Neural progenitor cell (in vitro differentiated cells): ENCODE measurements around the gene TATDN2. TPM values are rescaled to one million over a fixed set of nuclear protein-coding genes. Genes with fewer than 3 reads are reported as not detected.

Experiments used
- DNase-seq: peaks from one replicate; pipeline ENCODE4 v3.0.0-alpha.2; 2016; ENCODE audit warnings: low spot score
- H2AFZ ChIP-seq: fragments of 200-600 bp; sonication (generic); replicated peaks from 2 replicates; pipeline ENCODE4 v1.6.1; 2016; ENCODE audit warnings: antibody characterized with exemption
- H3F3A ChIP-seq: fragments of 200-600 bp; sonication (generic); 2 replicates; pipeline ENCODE4 v1.6.1; 2016; ENCODE audit warnings: antibody characterized with exemption, low read depth
- H3K27ac ChIP-seq: fragments of 200-600 bp; sonication (generic); 2 replicates; pipeline ENCODE4 v1.5.1; 2016; ENCODE audit warnings: mild to moderate bottlenecking
- H3K27me3 ChIP-seq: fragments of 200-600 bp; sonication (generic); 2 replicates; pipeline ENCODE4 v1.6.1; 2016; ENCODE audit warnings: mild to moderate bottlenecking, moderate library complexity
- H3K36me3 ChIP-seq: fragments of 200-600 bp; sonication (generic); 2 replicates; pipeline ENCODE4 v1.5.1; 2016
- H3K4me1 ChIP-seq: fragments of 200-600 bp; sonication (generic); 2 replicates; pipeline ENCODE4 v1.6.1; 2016; ENCODE audit warnings: mixed run types
- H3K4me2 ChIP-seq: fragments of 200-600 bp; sonication (generic); 2 replicates; pipeline ENCODE4 v1.6.1; 2016
- H3K4me3 ChIP-seq: fragments of 200-600 bp; sonication (generic); 2 replicates; pipeline ENCODE4 v1.5.1; 2016
- H3K79me2 ChIP-seq: fragments of 200-600 bp; sonication (generic); 2 replicates; pipeline ENCODE4 v1.6.1; 2016; ENCODE audit warnings: low read depth
- H3K9ac ChIP-seq: fragments of 200-600 bp; sonication (generic); 2 replicates; pipeline ENCODE4 v1.6.1; 2016
- H3K9me3 ChIP-seq: fragments of 200-600 bp; sonication (generic); 2 replicates; pipeline ENCODE4 v1.5.1; 2016; ENCODE audit warnings: low read depth
- H4K20me1 ChIP-seq: fragments of 200-600 bp; sonication (generic); 2 replicates; pipeline ENCODE4 v1.6.1; 2016; ENCODE audit warnings: low read depth
- H3K27ac Mint-ChIP-seq: 3 replicates; pipeline ENCODE4 v1.8.0; 2021; ENCODE audit warnings: mixed read lengths
- H3K27me3 Mint-ChIP-seq: 2 replicates; pipeline ENCODE4 v1.8.0; 2022; ENCODE audit warnings: low read depth, mild to moderate bottlenecking, inconsistent platforms, moderate library complexity, mixed read lengths; ENCODE audit not compliant: insufficient read depth
- H3K36me3 Mint-ChIP-seq: 3 replicates; pipeline ENCODE4 v1.8.0; 2021; ENCODE audit warnings: mixed read lengths
- H3K4me1 Mint-ChIP-seq: 3 replicates; pipeline ENCODE4 v1.8.0; 2021; ENCODE audit warnings: mixed read lengths
- H3K4me3 Mint-ChIP-seq: 3 replicates; pipeline ENCODE4 v1.8.0; 2021; ENCODE audit warnings: mild to moderate bottlenecking, moderate library complexity, mixed read lengths
- H3K9me3 Mint-ChIP-seq: 3 replicates; pipeline ENCODE4 v1.8.0; 2020; ENCODE audit warnings: mixed read lengths
- EZH2 ChIP-seq: fragments of 200-600 bp; sonication (generic); IDR thresholded peaks from 2 replicates; pipeline ENCODE4 v1.6.1; 2017; ENCODE audit warnings: antibody characterized with exemption, mild to moderate bottlenecking, moderate library complexity
- EZH2phosphoT487 ChIP-seq: fragments of 200-600 bp; sonication (generic); IDR thresholded peaks from 2 replicates; pipeline ENCODE4 v1.6.1; 2017; ENCODE audit warnings: antibody characterized with exemption
- total RNA-seq: library from RNA; depleted of rRNA; stranded (reverse); fragments of >200 nt; gene quantifications from 2 replicates; pipeline ENCODE4 v1.2.3, GENCODE V29; 2015; ENCODE audit warnings: low replicate concordance
- TF ChIP-seq, protein P1 (sequence below): fragments of 200-600 bp; sonication (generic); IDR thresholded peaks from 2 replicates; pipeline ENCODE4 v1.5.1; 2017; ENCODE audit warnings: antibody characterized with exemption, mild to moderate bottlenecking

TATDN2 gene
- total RNA-seq, 1 donor from 2014 or later = 11.7 TPM

DNA sequence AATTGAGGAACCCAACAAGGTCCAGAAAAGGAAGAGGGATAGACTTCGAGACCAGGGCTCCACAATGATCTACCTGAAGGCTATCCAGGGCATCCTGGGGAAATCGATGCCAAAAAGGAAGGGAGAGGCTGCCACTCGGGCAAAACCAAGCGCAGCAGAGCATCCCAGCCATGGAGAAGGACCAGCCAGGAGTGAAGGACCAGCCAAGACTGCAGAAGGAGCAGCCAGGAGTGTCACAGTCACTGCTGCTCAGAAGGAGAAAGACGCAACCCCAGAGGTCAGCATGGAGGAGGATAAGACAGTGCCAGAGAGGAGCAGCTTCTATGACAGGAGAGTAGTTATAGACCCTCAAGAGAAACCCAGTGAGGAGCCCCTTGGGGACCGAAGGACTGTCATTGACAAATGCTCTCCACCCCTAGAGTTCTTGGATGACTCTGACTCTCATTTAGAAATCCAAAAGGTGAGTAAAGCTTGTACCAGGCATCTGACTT lies 12.0 kb downstream of the TATDN2 start:
- Mint-ChIP-seq H3K4me1 (peaks cover 13% of the 10 kb centered on the region), H3K4me3 (no peak overlapping the region), H3K9me3 (no peaks in the 10 kb centered on the region), H3K27me3 (peaks cover 6% of the 10 kb centered on the region), H3K27ac (no peak overlapping the region), H3K36me3 (peaks cover 39% of the 10 kb centered on the region)
- no peak overlapping the region for H2AFZ ChIP-seq
- no peak overlapping the region for H3K4me3 ChIP-seq
- H3K27me3 ChIP-seq = no peaks in the 10 kb centered on the region
- H3K4me2 ChIP-seq = no peak overlapping the region
- peaks cover 15% of the 10 kb centered on the region for H3F3A ChIP-seq
- H3K9me3 ChIP-seq = no peaks in the 10 kb centered on the region
- no peak overlapping the region for H3K27ac ChIP-seq
- peaks cover 6% of the 10 kb centered on the region for H3K4me1 ChIP-seq
- TF ChIP-seq EZH2 = no peak
- no peak for TF ChIP-seq EZH2phosphoT487
- TF ChIP-seq, protein P1, sequence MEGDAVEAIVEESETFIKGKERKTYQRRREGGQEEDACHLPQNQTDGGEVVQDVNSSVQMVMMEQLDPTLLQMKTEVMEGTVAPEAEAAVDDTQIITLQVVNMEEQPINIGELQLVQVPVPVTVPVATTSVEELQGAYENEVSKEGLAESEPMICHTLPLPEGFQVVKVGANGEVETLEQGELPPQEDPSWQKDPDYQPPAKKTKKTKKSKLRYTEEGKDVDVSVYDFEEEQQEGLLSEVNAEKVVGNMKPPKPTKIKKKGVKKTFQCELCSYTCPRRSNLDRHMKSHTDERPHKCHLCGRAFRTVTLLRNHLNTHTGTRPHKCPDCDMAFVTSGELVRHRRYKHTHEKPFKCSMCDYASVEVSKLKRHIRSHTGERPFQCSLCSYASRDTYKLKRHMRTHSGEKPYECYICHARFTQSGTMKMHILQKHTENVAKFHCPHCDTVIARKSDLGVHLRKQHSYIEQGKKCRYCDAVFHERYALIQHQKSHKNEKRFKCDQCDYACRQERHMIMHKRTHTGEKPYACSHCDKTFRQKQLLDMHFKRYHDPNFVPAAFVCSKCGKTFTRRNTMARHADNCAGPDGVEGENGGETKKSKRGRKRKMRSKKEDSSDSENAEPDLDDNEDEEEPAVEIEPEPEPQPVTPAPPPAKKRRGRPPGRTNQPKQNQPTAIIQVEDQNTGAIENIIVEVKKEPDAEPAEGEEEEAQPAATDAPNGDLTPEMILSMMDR = no peak
- no peaks in the 10 kb centered on the region for H4K20me1 ChIP-seq
- no peak for DNase-seq
- no peaks in the 10 kb centered on the region for H3K36me3 ChIP-seq
- H3K9ac ChIP-seq = no peak overlapping the region
- peaks cover 29% of the 10 kb centered on the region for H3K79me2 ChIP-seq

DNA sequence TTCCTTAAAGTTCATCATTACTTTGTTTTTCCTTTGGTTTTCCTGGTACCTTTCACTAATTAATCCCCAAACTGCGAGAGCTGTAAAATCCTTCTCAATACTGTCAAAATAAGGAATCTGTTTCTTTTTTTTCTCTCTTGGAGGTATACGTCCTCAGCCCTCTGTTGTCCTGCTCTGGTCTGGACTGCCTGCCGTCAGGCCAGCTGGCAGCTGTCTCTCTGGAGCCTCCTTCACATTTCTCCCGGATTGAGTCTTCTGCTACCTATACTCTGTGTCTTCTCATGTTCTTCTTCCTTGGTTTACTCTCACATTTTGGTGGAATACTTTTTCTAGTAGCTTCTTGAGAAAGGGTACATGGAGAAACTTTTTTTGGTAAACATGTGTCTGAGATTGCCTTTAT lies 13.8 kb downstream of the TATDN2 start:
- Histone ChIP-seq H3K4me2 (no peak overlapping the region), H3K9ac (no peak overlapping the region), H3K27ac (no peak overlapping the region), H3K27me3 (no peaks in the 10 kb centered on the region), H3K9me3 (no peaks in the 10 kb centered on the region), H3F3A (peaks cover 15% of the 10 kb centered on the region), H3K4me1 (peaks cover 6% of the 10 kb centered on the region), H3K36me3 (no peaks in the 10 kb centered on the region), H3K4me3 (no peak overlapping the region), H4K20me1 (no peaks in the 10 kb centered on the region), H3K79me2 (peaks cover 39% of the 10 kb centered on the region), H2AFZ (no peak overlapping the region)
- H3K36me3 Mint-ChIP-seq = peaks cover 34% of the 10 kb centered on the region
- no peak for DNase-seq
- no peak overlapping the region for H3K4me3 Mint-ChIP-seq
- no peaks in the 10 kb centered on the region for H3K9me3 Mint-ChIP-seq
- H3K27ac Mint-ChIP-seq = no peak overlapping the region
- no peak for TF ChIP-seq EZH2
- TF ChIP-seq EZH2phosphoT487 = no peak
- TF ChIP-seq, protein P1 = no peak
- peaks cover 13% of the 10 kb centered on the region for H3K4me1 Mint-ChIP-seq
- peaks cover 4% of the 10 kb centered on the region for H3K27me3 Mint-ChIP-seq

GRCh38 chr3:10263646-10264363 lies 15.5 kb downstream of the TATDN2 start:
- peak; percentile 79 for DNase-seq
- peaks cover 3% of the 10 kb centered on the region for H3K27me3 Mint-ChIP-seq
- peaks cover 40% of the 10 kb centered on the region for H3K36me3 Mint-ChIP-seq
- Histone ChIP-seq H3K27ac (no peak overlapping the region), H3K9me3 (no peaks in the 10 kb centered on the region), H4K20me1 (peaks cover 10% of the 10 kb centered on the region), H3K27me3 (no peaks in the 10 kb centered on the region), H3K4me1 (peaks cover 6% of the 10 kb centered on the region), H3K9ac (no peak overlapping the region), H3K79me2 (peaks cover 49% of the 10 kb centered on the region), H3K36me3 (peaks cover 9% of the 10 kb centered on the region), H3K4me2 (peak overlapping the region; percentile 29), H3F3A (peaks cover 15% of the 10 kb centered on the region), H3K4me3 (no peak overlapping the region), H2AFZ (peak overlapping the region; percentile 11)
- H3K4me1 Mint-ChIP-seq = peaks cover 13% of the 10 kb centered on the region
- H3K9me3 Mint-ChIP-seq = no peaks in the 10 kb centered on the region
- TF ChIP-seq, protein P1 = peak; percentile 55
- TF ChIP-seq EZH2 = no peak
- peak overlapping the region; percentile 0 for H3K27ac Mint-ChIP-seq
- H3K4me3 Mint-ChIP-seq = no peak overlapping the region
